ENCODE measurements around the gene HRAS.

DNA sequence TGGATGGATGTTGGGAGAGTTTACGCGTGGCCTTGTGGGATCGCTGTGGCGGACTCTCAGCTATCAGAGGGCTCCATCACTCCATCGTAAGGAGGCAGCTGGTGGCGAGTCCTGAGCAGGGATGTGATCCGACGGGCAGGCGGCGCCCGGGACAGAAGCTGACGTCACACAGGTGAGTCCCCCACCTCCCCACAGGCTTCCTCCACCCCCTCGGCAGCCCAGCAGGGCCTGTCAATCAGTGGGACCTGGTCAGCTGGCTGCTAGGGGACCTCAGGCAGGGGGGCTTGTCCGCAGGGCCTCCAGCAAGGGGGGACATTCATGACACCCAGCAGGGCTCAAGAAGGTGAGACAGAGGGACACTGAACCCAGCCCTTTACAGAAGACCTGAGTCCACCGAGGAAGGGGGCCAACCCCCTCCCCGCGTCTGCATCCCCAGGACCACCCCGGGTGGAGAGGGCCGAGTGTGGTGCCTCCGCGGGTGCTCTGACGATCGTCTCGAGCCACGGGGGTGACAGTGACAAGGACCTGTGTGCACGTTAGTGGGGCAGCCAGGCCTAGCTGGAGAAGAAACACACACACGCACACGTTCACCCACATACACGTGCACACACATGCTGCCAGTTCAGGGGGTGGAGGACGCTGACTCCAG lies 7.1 kb downstream of the HRAS start:
- TF ChIP-seq, protein P1, sequence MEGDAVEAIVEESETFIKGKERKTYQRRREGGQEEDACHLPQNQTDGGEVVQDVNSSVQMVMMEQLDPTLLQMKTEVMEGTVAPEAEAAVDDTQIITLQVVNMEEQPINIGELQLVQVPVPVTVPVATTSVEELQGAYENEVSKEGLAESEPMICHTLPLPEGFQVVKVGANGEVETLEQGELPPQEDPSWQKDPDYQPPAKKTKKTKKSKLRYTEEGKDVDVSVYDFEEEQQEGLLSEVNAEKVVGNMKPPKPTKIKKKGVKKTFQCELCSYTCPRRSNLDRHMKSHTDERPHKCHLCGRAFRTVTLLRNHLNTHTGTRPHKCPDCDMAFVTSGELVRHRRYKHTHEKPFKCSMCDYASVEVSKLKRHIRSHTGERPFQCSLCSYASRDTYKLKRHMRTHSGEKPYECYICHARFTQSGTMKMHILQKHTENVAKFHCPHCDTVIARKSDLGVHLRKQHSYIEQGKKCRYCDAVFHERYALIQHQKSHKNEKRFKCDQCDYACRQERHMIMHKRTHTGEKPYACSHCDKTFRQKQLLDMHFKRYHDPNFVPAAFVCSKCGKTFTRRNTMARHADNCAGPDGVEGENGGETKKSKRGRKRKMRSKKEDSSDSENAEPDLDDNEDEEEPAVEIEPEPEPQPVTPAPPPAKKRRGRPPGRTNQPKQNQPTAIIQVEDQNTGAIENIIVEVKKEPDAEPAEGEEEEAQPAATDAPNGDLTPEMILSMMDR (IDR thresholded peaks at IDR 0.05): no peak
- no peak for TF ChIP-seq POLR2A (IDR thresholded peaks at IDR 0.05)

All from esophagus squamous epithelium (tissue), 4 donors.